SK-N-SH treated with all-trans-retinoic acid at 6 μM for 48 hours (cell line): Measurements from ENCODE around the gene ARHGAP12.

Experiments
- CREB5 ChIP-seq: fragments of 250-450 bp; sonication (Bioruptor Pico); IDR thresholded peaks from 2 replicates; pipeline ENCODE4 v1.5.1; 2020; ENCODE audit warnings: low read depth, mild to moderate bottlenecking, moderate library complexity
- OSR1 ChIP-seq: fragments of 250-450 bp; sonication (Bioruptor Pico); IDR thresholded peaks from 2 replicates; pipeline ENCODE4 v1.8.0; 2022; ENCODE audit warnings: moderate library complexity, mild to moderate bottlenecking, inconsistent platforms
- PATZ1 ChIP-seq: fragments of 250-450 bp; sonication (Bioruptor Pico); IDR thresholded peaks from 2 replicates; pipeline ENCODE4 v1.8.0; 2020; ENCODE audit warnings: mild to moderate bottlenecking, moderate library complexity, borderline replicate concordance
- RARB ChIP-seq: fragments of 250-450 bp; sonication (Bioruptor Pico); IDR thresholded peaks from 2 replicates; pipeline ENCODE4 v1.8.0; 2021; ENCODE audit warnings: mild to moderate bottlenecking, moderate library complexity
- TOX ChIP-seq: fragments of 250-450 bp; sonication (Bioruptor Pico); IDR thresholded peaks from 2 replicates; pipeline ENCODE4 v1.8.0; 2021; ENCODE audit warnings: mild to moderate bottlenecking, moderate library complexity, borderline replicate concordance
- ZNF8 ChIP-seq: fragments of 450-650 bp; formaldehyde crosslinking; IDR thresholded peaks from 2 replicates; pipeline ENCODE4 v1.5.0; 2020; ENCODE audit warnings: mild to moderate bottlenecking, moderate library complexity

DNA sequence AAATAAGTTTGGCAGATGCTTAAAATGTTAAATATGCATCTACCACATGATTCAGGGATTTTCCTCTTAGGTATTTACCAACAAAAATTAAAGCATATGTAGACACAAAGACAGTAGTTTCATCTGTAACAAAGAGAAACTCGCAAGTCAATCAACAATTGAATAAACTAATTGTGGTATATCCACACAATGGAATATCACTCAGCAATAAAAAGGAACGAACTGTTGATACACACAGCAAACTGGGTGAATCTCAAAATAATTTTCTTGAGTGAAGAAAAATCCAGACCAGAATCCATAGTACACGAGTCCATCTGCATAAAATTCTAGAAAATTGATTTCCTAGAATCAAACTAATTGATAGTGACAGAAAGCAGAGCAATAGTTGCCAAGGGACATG, 5.2 kb downstream of the ARHGAP12 start:
- TF ChIP-seq TOX (CRISPR knock-in tag) (no peak), ZNF8 (CRISPR knock-in tag) (peak; percentile 95), PATZ1 (CRISPR knock-in tag) (no peak), CREB5 (no peak), RARB (no peak), OSR1 (CRISPR knock-in tag) (no peak)
